Adipocyte (in vitro differentiated cells): Measurements from ENCODE around the gene TREML2.
"Not testable (repeated sequence)": the region's sequence is repeated elsewhere in the genome, so short reads cannot be mapped to it uniquely, and the experiment has no call there.

ENCODE experiments used
- DNase-seq: peaks from one replicate; pipeline ENCODE4 v3.0.0-alpha.2; 2015; ENCODE audit warnings: low read depth
- H3K27me3 ChIP-seq: replicated peaks from 2 replicates; pipeline ENCODE4 v1.7.0; 2013; ENCODE audit warnings: mild to moderate bottlenecking, low read length, moderate library complexity; ENCODE audit not compliant: control insufficient read depth, insufficient read depth
- H3K36me3 ChIP-seq: 2 replicates; pipeline ENCODE4 v1.7.0; 2013; ENCODE audit warnings: low read length, mild to moderate bottlenecking, moderate library complexity; ENCODE audit not compliant: control insufficient read depth, insufficient read depth, severe bottlenecking
- H3K4me1 ChIP-seq: 2 replicates; pipeline ENCODE4 v1.7.0; 2013; ENCODE audit warnings: mild to moderate bottlenecking, low read length, moderate library complexity; ENCODE audit not compliant: control insufficient read depth, insufficient read depth
- H3K4me3 ChIP-seq: 2 replicates; pipeline ENCODE4 v1.7.0; 2013; ENCODE audit warnings: mild to moderate bottlenecking, low read length, moderate library complexity
- H3K9ac ChIP-seq: 2 replicates; pipeline ENCODE4 v1.7.0; 2013; ENCODE audit warnings: mild to moderate bottlenecking, low read length, moderate library complexity
- H3K9me3 ChIP-seq: 2 replicates; pipeline ENCODE4 v1.7.0; 2013; ENCODE audit warnings: mild to moderate bottlenecking, low read length, moderate library complexity; ENCODE audit not compliant: control insufficient read depth

Gene TREML2

DNA sequence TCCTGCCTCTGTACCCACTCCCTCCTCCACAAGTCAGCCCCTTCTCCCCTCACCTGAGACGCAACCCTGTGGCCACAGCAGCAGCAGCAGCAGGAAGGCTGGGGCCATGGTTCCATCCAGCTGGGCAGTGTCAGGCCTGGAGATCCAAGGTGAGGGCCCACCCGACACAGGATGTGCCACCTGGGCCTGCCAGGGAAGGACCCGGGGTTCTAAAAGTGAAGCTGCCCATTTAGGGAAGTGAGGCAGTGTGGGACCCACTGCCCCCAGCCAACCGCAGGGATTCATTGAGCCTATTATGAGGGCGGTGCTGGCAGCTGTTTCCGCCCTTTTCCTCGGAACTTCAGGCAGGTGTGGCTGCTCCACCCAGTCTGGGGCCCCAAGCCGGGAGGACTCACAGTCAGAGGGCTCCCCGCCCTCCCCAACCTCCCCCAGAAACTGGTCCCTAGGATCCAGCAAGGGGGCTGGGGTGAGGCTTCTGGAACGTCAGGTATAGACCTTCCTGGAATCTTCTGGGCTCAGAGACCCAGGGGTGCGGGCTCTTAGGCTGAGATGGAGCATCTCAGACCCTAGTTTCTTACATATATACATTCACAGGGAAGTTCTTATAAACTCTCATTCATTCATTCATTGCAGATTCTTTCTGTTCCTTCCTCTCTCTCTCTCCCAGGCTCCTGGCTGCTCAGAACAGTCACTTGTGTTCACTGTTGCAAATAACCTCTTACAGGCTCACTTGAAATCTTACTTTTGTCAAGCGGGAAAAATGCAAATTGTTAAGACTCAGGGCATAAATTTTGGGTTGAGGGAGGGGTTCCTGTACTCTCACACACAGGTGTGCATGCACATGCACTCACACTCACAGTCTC, at the start of gene TREML2:
TREML2 (minus strand) TSS at position 249 of the 863 bp plus-strand sequence; CDS start at position 108, 141 bp downstream.
- Histone ChIP-seq H3K4me3 (no peak within 1 kb of the TSS), H3K9ac (no peak within 1 kb of the TSS), H3K4me1 (peaks cover 3% of the 10 kb centered on the region), H3K36me3 (no peaks in the 10 kb centered on the region), H3K9me3 (peaks cover 6% of the 10 kb centered on the region), H3K27me3 (peaks cover 12% of the 10 kb centered on the region)
- no peak for DNase-seq

DNA sequence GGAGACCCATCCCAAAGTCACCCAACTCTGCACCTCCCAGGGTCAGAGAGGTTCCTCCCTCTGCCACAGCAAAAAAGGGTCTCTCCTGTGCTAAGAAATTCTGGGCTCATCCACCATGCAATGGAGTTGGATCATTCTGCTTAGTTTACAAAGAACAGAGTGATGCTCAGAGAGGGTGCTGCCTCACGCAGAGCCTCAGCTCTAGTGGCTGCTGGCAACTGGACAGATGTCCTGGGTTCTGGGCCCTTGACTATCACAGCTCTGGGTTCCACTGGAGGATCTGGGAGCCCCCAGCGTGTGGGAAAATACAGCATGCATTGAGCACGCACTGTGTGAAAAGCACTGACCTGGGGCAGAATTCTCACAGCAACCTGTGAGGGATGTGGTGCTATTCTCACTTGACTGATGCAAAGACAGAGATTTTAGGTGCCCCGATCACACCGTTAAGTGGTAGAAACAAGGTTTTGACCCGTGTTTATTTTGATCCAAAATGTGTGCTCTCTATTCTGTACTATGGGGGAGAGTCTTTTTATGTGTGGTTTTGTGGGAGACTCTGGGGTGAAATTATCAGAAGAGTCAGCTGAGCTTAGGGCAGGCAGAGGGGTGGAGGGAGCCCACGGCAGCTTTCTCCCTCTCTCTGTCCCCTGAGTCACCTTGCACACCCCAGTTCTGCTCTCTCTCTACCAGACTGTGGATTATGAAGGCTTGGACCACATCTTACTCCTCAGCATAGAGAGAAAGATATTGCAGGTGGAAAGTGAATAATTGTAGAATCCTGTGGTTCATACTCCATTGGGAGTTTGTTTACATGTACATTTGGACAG, 47.1 kb upstream of the TREML2 start:
- Histone ChIP-seq H3K9me3 (no peaks in the 10 kb centered on the region), H3K27me3 (peaks cover 17% of the 10 kb centered on the region), H3K9ac (no peak overlapping the region), H3K36me3 (no peaks in the 10 kb centered on the region), H3K4me3 (no peak overlapping the region), H3K4me1 (no peaks in the 10 kb centered on the region)
- no peak for DNase-seq

DNA sequence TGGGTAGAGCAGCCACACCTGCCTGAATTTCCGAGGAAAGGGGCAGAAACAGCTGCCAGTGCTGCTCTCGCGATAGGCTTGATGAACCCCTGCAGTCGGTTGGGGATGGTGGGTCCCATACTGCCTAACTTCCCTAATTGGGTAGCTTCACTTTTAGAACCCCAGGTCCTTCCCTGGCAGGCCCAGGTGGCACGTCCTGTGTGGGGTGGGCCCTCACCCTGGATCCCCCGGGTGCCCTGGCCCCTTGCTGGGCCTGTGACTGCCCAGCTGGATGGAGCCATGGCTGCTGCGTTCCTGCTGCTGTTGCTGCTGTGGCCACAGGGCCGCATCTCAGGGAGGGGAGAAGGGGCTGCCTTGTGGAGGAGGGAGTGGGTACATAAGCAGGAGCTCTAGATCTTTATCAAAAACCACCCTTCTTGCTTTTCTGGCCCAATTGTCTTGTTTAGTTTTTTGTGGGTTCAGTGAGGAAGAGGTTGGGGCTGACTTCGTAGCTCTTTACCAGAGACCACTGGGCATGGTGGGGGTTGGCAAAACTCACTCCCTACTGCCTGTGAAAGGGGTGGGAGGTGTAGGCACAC, 46.4 kb upstream of the TREML2 start:
- Histone ChIP-seq H3K9ac (no peak overlapping the region), H3K4me3 (no peak overlapping the region), H3K27me3 (peaks cover 12% of the 10 kb centered on the region), H3K36me3 (no peaks in the 10 kb centered on the region), H3K9me3 (no peaks in the 10 kb centered on the region), H3K4me1 (no peaks in the 10 kb centered on the region)
- no peak for DNase-seq

- DNase-seq, H3K36me3 ChIP-seq, H3K9ac ChIP-seq, H3K9me3 ChIP-seq, H3K4me3 ChIP-seq, H3K4me1 ChIP-seq: not testable (repeated sequence)
- H3K27me3 ChIP-seq: peaks cover 19% of the 10 kb centered on the region
Measured at GRCh38 chr6:41246529-41246928, 45.6 kb upstream of the TREML2 start.

DNA sequence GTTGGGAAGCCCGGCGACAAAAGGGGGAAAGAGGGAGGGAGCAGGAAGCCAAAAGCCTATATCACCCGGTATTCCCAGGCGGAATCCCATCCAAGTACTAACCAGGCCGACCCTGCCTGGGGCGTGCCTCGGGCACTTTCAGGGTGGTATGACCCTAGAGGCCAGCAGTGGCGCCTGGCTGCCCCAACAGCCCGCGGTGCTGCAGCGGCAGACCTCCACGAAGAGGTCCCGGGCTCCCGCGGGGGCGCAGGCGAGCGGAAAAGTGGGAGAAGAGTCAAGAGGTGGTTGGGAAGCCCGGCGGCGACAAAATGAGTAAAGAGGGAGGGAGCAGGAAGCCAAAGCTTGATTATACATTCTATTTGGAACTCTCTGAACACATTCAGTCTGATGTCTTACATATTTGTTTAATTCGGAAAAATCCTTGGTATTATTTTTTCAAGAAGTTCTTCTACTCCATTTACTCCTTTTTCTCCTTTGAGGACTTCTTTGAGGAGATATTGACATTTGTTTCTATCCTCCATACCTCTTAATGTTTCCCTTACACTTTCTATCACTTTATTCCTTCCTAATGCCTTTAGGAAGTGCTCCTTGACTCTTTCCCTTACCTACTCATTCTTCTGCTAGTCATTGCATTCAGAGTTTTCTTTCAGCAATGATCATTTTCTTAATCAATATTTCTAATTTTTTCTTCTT, 38.7 kb upstream of the TREML2 start:
- no peaks in the 10 kb centered on the region for H3K36me3 ChIP-seq
- H3K4me3 ChIP-seq: no peak overlapping the region
- peaks cover 44% of the 10 kb centered on the region for H3K27me3 ChIP-seq
- H3K9me3 ChIP-seq: no peaks in the 10 kb centered on the region
- H3K4me1 ChIP-seq: no peaks in the 10 kb centered on the region
- no peak for DNase-seq
- no peak overlapping the region for H3K9ac ChIP-seq

- no peaks in the 10 kb centered on the region for H3K36me3 ChIP-seq
- peaks cover 43% of the 10 kb centered on the region for H3K27me3 ChIP-seq
- H3K4me1 ChIP-seq: no peaks in the 10 kb centered on the region
- no peak for DNase-seq
- H3K9ac ChIP-seq: no peak overlapping the region
- H3K9me3 ChIP-seq: no peaks in the 10 kb centered on the region
- no peak overlapping the region for H3K4me3 ChIP-seq
Measured at GRCh38 chr6:41237128-41237527, 36.2 kb upstream of the TREML2 start.

- H3K27me3 ChIP-seq: peaks cover 34% of the 10 kb centered on the region
- H3K4me1 ChIP-seq: no peaks in the 10 kb centered on the region
- no peak overlapping the region for H3K4me3 ChIP-seq
- no peaks in the 10 kb centered on the region for H3K9me3 ChIP-seq
- no peak for DNase-seq
- no peak overlapping the region for H3K9ac ChIP-seq
- no peaks in the 10 kb centered on the region for H3K36me3 ChIP-seq
Measured at GRCh38 chr6:41236276-41236675, 35.3 kb upstream of the TREML2 start.

GRCh38 chr6:41232667-41233066, 31.7 kb upstream of the TREML2 start:
- no peaks in the 10 kb centered on the region for H3K36me3 ChIP-seq
- H3K9ac ChIP-seq: no peak overlapping the region
- H3K27me3 ChIP-seq: peaks cover 17% of the 10 kb centered on the region
- H3K4me1 ChIP-seq: no peaks in the 10 kb centered on the region
- H3K4me3 ChIP-seq: no peak overlapping the region
- no peaks in the 10 kb centered on the region for H3K9me3 ChIP-seq
- DNase-seq: no peak

- Histone ChIP-seq H3K9me3 (no peaks in the 10 kb centered on the region), H3K27me3 (peaks cover 16% of the 10 kb centered on the region), H3K4me1 (no peaks in the 10 kb centered on the region), H3K9ac (no peak overlapping the region), H3K36me3 (no peaks in the 10 kb centered on the region), H3K4me3 (no peak overlapping the region)
- DNase-seq: no peak
Measured at GRCh38 chr6:41231246-41231645, 30.3 kb upstream of the TREML2 start.

DNA sequence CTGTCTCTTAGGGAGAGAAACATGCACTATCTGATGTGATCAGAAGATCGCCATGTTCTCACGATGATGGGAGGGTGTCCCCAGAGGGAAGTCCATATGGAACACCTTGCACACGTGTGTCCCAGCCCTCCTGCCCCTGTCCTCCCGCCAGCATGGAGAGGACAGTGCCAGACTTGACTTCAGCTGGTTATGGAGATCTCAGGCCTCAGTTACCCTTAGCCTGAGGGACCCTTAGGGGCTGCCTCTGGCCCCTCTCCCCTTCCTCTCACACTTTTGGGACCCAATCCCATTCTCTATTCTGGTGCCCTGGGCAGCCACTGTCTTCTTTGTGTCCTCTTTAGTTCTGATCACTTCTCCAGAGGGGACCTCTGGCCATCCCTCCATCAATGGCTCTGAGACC, 28.8 kb upstream of the TREML2 start:
- no peak for DNase-seq
- no peak overlapping the region for H3K9ac ChIP-seq
- no peaks in the 10 kb centered on the region for H3K4me1 ChIP-seq
- H3K36me3 ChIP-seq: no peaks in the 10 kb centered on the region
- no peak overlapping the region for H3K4me3 ChIP-seq
- peaks cover 22% of the 10 kb centered on the region for H3K27me3 ChIP-seq
- no peaks in the 10 kb centered on the region for H3K9me3 ChIP-seq

DNA sequence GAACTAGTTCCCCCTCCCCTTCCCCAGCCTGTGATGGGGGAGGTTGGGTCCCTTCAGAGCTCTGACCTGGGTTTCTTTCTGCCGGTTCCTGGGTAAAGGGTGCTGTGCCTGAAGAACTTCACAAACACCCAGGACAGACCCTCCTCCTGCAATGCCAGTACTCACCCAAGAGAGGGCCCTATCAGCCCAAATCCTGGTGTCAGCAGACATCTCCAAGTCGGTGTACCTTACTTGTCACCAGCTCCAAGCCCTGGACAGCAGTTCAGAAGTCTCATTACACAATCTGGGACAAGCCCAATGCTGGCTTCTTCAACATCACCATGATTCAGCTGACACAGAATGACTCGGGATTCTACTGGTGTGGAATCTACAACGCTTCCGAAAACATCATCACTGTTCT, 27.7 kb upstream of the TREML2 start:
- Histone ChIP-seq H3K4me3 (no peak overlapping the region), H3K9ac (no peak overlapping the region), H3K36me3 (no peaks in the 10 kb centered on the region), H3K9me3 (no peaks in the 10 kb centered on the region), H3K4me1 (no peaks in the 10 kb centered on the region), H3K27me3 (peaks cover 25% of the 10 kb centered on the region)
- DNase-seq: peak; percentile 4
